Inflammatory macrophage treated with lipopolysaccharide for 1 hour (primary cell): ENCODE data around the gene TYRO3.
A peak's percentile ranks its signal among the peaks of the same experiment; 100 is the strongest.
"Not testable (repeated sequence)": the region's sequence is repeated elsewhere in the genome, so short reads cannot be mapped to it uniquely, and the experiment has no call there.

Experiments used
- DNase-seq, 2 donors: peaks; one replicate each; pipeline ENCODE4 v3.0.0-alpha.2; 2020 to 2022

TYRO3 gene

GRCh38 chr15:41554915-41555314 lies 4.1 kb upstream of the TYRO3 start:
- DNase-seq, result no peak

- DNase-seq, result peak; percentile 19 to 24
These were observed 2.3 kb upstream of the TYRO3 start for GRCh38 chr15:41556677-41557076.

GRCh38 chr15:41557673-41558399 lies 1.2 kb upstream of the TYRO3 start:
- peak; percentile 46 to 58 for DNase-seq

- DNase-seq, result no peak
These were observed 299 bp downstream of the TYRO3 start for GRCh38 chr15:41559239-41559782.

GRCh38 chr15:41560572-41560874 lies 1.5 kb downstream of the TYRO3 start:
- no peak for DNase-seq

- no peak for DNase-seq
These were observed 2.2 kb downstream of the TYRO3 start for GRCh38 chr15:41561104-41561776.

- DNase-seq, result no peak
These were observed 2.7 kb downstream of the TYRO3 start for GRCh38 chr15:41561777-41562145.

GRCh38 chr15:41562244-41562643 lies 3.2 kb downstream of the TYRO3 start:
- DNase-seq, result peak in 1 of 2 donors; percentile 52

- DNase-seq, result no peak
These were observed 3.8 kb downstream of the TYRO3 start for GRCh38 chr15:41562784-41563198.

- DNase-seq, result no peak
These were observed 5.4 kb downstream of the TYRO3 start for GRCh38 chr15:41564286-41564959.

- no peak for DNase-seq
These were observed 6.0 kb downstream of the TYRO3 start for GRCh38 chr15:41564960-41565502.

- DNase-seq, result no peak
These were observed 6.7 kb downstream of the TYRO3 start for GRCh38 chr15:41565702-41566101.

GRCh38 chr15:41566121-41566885 lies 7.3 kb downstream of the TYRO3 start:
- DNase-seq, result peak; percentile 23 to 62

- DNase-seq, result no peak
These were observed 8.2 kb downstream of the TYRO3 start for GRCh38 chr15:41567261-41567660.

GRCh38 chr15:41567862-41568261 lies 8.8 kb downstream of the TYRO3 start:
- DNase-seq, result no peak

- DNase-seq, result no peak
These were observed 9.5 kb downstream of the TYRO3 start for GRCh38 chr15:41568350-41569017.

GRCh38 chr15:41569232-41569631 lies 10.2 kb downstream of the TYRO3 start:
- not testable (repeated sequence) for DNase-seq

- DNase-seq, result no peak
These were observed 11.8 kb downstream of the TYRO3 start for GRCh38 chr15:41570764-41571163.

- DNase-seq, result no peak
These were observed 12.9 kb downstream of the TYRO3 start for GRCh38 chr15:41571948-41572347.

GRCh38 chr15:41572866-41573265 lies 13.9 kb downstream of the TYRO3 start:
- DNase-seq, result no peak

GRCh38 chr15:41573396-41573795 lies 14.4 kb downstream of the TYRO3 start:
- no peak for DNase-seq

- DNase-seq, result no peak
These were observed 15.1 kb downstream of the TYRO3 start for GRCh38 chr15:41574158-41574557.
